Endothelial cell of umbilical vein (primary cell): Measurements from ENCODE around the gene ATAD5. TPM values are rescaled to one million over a fixed set of nuclear protein-coding genes. Genes with fewer than 3 reads are reported as not detected.

Experiments used
- BruUV-seq: library from RNA; stranded (reverse); fragments of 400-500 nt; replicated peaks from 2 replicates; lab custom pipeline; 2021; lab: Mats Ljungman, UMichigan
- CTCF ChIA-PET: fragments of 300-600, 350-600 bp; sonication (Branson Sonifier 250); formaldehyde crosslinking; loops from one replicate; lab custom pipeline; 2021; ENCODE audit warnings: antibody characterized with exemption, inconsistent platforms; lab: Charles Lee
- POLR2A ChIA-PET: fragments of 300-600, 350-600 bp; sonication (Branson Sonifier 250); formaldehyde crosslinking; loops from one replicate; lab custom pipeline; 2021; ENCODE audit warnings: antibody characterized with exemption, inconsistent platforms; lab: Charles Lee
- DNase-seq: peaks from one replicate; pipeline ENCODE4 v3.0.0-alpha.2; 2011; ENCODE audit warnings: low read depth, low spot score
- FAIRE-seq: peaks from 2 replicates; lab custom pipeline; 2011; peaks lifted over from hg19 to GRCh38; lab: Jason Lieb, UNC
- H2AFZ ChIP-seq: 2 replicates; pipeline ENCODE4 v1.6.0; 2012; ENCODE audit warnings: low read depth, low read length, control low read depth, inconsistent platforms
- H3K27ac ChIP-seq: 2 replicates; pipeline ENCODE4 v1.5.1; 2011; ENCODE audit warnings: low read depth, mild to moderate bottlenecking, control low read depth, low read length, moderate library complexity; ENCODE audit not compliant: insufficient read depth
- H3K27me3 ChIP-seq, 2 experiments: 2 replicates each; pipeline versions ENCODE4 v1.6.0 to v1.6.1; 2011; ENCODE audit warnings: low read length in 2 of 2, mixed read lengths in 1 of 2; ENCODE audit not compliant: control insufficient read depth in 2 of 2, insufficient read depth in 2 of 2
- H3K36me3 ChIP-seq, 2 experiments: 2 replicates in 1 of 2; 3 replicates in 1 of 2; pipeline ENCODE4 v1.5.1; 2011; ENCODE audit warnings: low read length in 2 of 2, mild to moderate bottlenecking in 1 of 2, moderate library complexity in 1 of 2; ENCODE audit not compliant: control insufficient read depth in 2 of 2, insufficient read depth in 2 of 2; ENCODE audit errors: extremely low read depth in 1 of 2
- H3K4me1 ChIP-seq: 3 replicates; pipeline ENCODE4 v1.5.1; 2011; ENCODE audit warnings: mild to moderate bottlenecking, low read length; ENCODE audit not compliant: control insufficient read depth, insufficient read depth; ENCODE audit errors: extremely low read depth
- H3K4me2 ChIP-seq: 2 replicates; pipeline ENCODE4 v1.6.1; 2011; ENCODE audit warnings: low read length, control low read depth, mixed read lengths; ENCODE audit not compliant: insufficient read depth
- H3K4me3 ChIP-seq, 3 experiments: fragments of 200-600 bp in 1 of 3; sonication (generic), shearing (Covaris generic) in 1 of 3; replicated peaks in 1 of 3; 2 replicates each; pipeline ENCODE4 v1.5.1; 2011 to 2016; ENCODE audit warnings: control low read depth in 3 of 3, low read length in 3 of 3, mild to moderate bottlenecking in 2 of 3, inconsistent platforms in 1 of 3, low read depth in 1 of 3, moderate library complexity in 1 of 3; ENCODE audit not compliant: insufficient read depth in 1 of 3
- H3K79me2 ChIP-seq: 2 replicates; pipeline ENCODE4 v1.6.0; 2012; ENCODE audit warnings: low read length, inconsistent platforms; ENCODE audit not compliant: control insufficient read depth, insufficient read depth
- H3K9ac ChIP-seq: replicated peaks from 2 replicates; pipeline ENCODE3; 2011; ENCODE audit warnings: low read length, control low read depth; ENCODE audit not compliant: insufficient read depth; ENCODE audit errors: extremely low read depth
- H3K9me1 ChIP-seq: replicated peaks from 3 replicates; pipeline ENCODE4 v1.6.0; 2011; ENCODE audit warnings: mild to moderate bottlenecking, low read length; ENCODE audit not compliant: control insufficient read depth, insufficient read depth; ENCODE audit errors: extremely low read depth
- H3K9me3 ChIP-seq: replicated peaks from 2 replicates; pipeline ENCODE4 v1.5.1; 2012; ENCODE audit warnings: low read length, inconsistent platforms; ENCODE audit not compliant: control insufficient read depth, insufficient read depth
- H4K20me1 ChIP-seq: replicated peaks from 2 replicates; pipeline ENCODE3; 2011; ENCODE audit warnings: mild to moderate bottlenecking, low read length; ENCODE audit not compliant: control insufficient read depth, insufficient read depth; ENCODE audit errors: extremely low read depth
- CTCF ChIP-seq, 2 donors: IDR thresholded peaks; 1 replicate in 1 of 2; 2 replicates in 1 of 2; pipeline ENCODE4 v1.5.1; 2011; ENCODE audit warnings: low read length in 2 of 2, mild to moderate bottlenecking in 2 of 2, moderate library complexity in 2 of 2, control low read depth in 1 of 2, inconsistent platforms in 1 of 2, low read depth in 1 of 2; ENCODE audit not compliant: insufficient read depth in 1 of 2; ENCODE audit errors: extremely low read depth in 1 of 2
- EZH2 ChIP-seq: IDR thresholded peaks from 2 replicates; pipeline ENCODE4 v1.6.1; 2012; ENCODE audit warnings: borderline replicate concordance, low read depth, mild to moderate bottlenecking, moderate library complexity, low read length, inconsistent platforms; ENCODE audit not compliant: severe bottlenecking
- FOS ChIP-seq: IDR thresholded peaks from 2 replicates; pipeline ENCODE4 v1.6.1; 2011; ENCODE audit warnings: mild to moderate bottlenecking, low read length, moderate library complexity, borderline replicate concordance; ENCODE audit not compliant: insufficient read depth
- GATA2 ChIP-seq: IDR thresholded peaks from 2 replicates; pipeline ENCODE4 v1.7.0; 2011; ENCODE audit warnings: low read depth, mild to moderate bottlenecking, moderate library complexity, mixed read lengths, low read length; ENCODE audit not compliant: insufficient read length, insufficient read depth
- JUN ChIP-seq: IDR thresholded peaks from 2 replicates; pipeline ENCODE4 v1.6.1; 2011; ENCODE audit warnings: borderline replicate concordance, low read depth; ENCODE audit not compliant: insufficient read length, insufficient read depth
- MYC ChIP-seq: IDR thresholded peaks from one replicate; pipeline ENCODE4 v1.6.1; 2011; ENCODE audit warnings: mild to moderate bottlenecking, low read depth, low read length
- POLR2A ChIP-seq: IDR thresholded peaks from 2 replicates; pipeline ENCODE4 v1.6.1; 2012; ENCODE audit warnings: low read depth, mild to moderate bottlenecking, control low read depth, low read length
- POLR2AphosphoS5 ChIP-seq: IDR thresholded peaks from 2 replicates; pipeline ENCODE4 v1.6.1; 2012; ENCODE audit warnings: low read depth, mild to moderate bottlenecking, control low read depth, low read length, moderate library complexity; ENCODE audit not compliant: insufficient read depth
- dilution Hi-C: fragments of 300-500 bp; cut with MboI; formaldehyde crosslinking; loops from one replicate; pipeline ENCODE4 v1.15.0; 2019; ENCODE audit warnings: low sequenced_read_pairs; ENCODE audit not compliant: extremely low pct_ligation_motif_present
- intact Hi-C: fragments of 100-400 bp; cut with micrococcal nuclease; formaldehyde crosslinking; loops from one replicate; pipeline ENCODE4 v1.10.0; 2022
- polyA plus RNA-seq, 4 experiments: library from polyadenylated mRNA; depleted of rRNA in 3 of 4; stranded (reverse) in 3 of 4; unstranded in 1 of 4; fragments of >200 nt; gene quantifications; 2 replicates each; pipeline versions ENCODE4 v1.2.1 to v1.2.3, GENCODE V29; 2011 to 2012; ENCODE audit warnings: missing spikeins in 1 of 4
- total RNA-seq: library from RNA; stranded (reverse); gene quantifications from 2 replicates; pipeline ENCODE4 v1.2.3, GENCODE V29; 2021
- TF ChIP-seq, protein P1 (sequence below): IDR thresholded peaks from 2 replicates; pipeline ENCODE4 v1.6.1; 2011; ENCODE audit not compliant: insufficient read depth, insufficient read length

ATAD5 gene
- total and polyA plus RNA-seq, 2 donors (not counting 3 experiments of a cell fraction or from before 2014, with no cell fraction given): 0.80 to 9.4 TPM

- Histone ChIP-seq H3K4me2 (peak overlapping the region; percentile 84), H3K36me3 (no peaks in the 10 kb centered on the region), H3K79me2 (peaks cover 27% of the 10 kb centered on the region), H3K4me3 (peak overlapping the region; percentile 62 to 72 (median 67)), H3K27ac (peak overlapping the region; percentile 60), H2AFZ (peak overlapping the region; percentile 93), H3K9me3 (no peaks in the 10 kb centered on the region), H3K9me1 (no peaks in the 10 kb centered on the region), H3K4me1 (peaks cover 15% of the 10 kb centered on the region), H3K27me3 (no peaks in the 10 kb centered on the region), H3K9ac (peak overlapping the region; percentile 91), H4K20me1 (no peaks in the 10 kb centered on the region)
- ChIA-PET CTCF (no interaction called here), POLR2A (no interaction called here)
- TF ChIP-seq POLR2AphosphoS5: no peak
- TF ChIP-seq JUN: no peak
- no peak for TF ChIP-seq EZH2
- TF ChIP-seq MYC: no peak
- no peak for TF ChIP-seq POLR2A
- TF ChIP-seq, protein P1, sequence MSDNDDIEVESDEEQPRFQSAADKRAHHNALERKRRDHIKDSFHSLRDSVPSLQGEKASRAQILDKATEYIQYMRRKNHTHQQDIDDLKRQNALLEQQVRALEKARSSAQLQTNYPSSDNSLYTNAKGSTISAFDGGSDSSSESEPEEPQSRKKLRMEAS: no peak
- no peak for TF ChIP-seq FOS
- TF ChIP-seq CTCF (IDR thresholded peaks at IDR 0.05; ENCODE audit: extremely low read depth in 1 of 2, insufficient read depth in 1 of 2, low read depth in 1 of 2, low read length in 2 of 2): no peak
- TF ChIP-seq GATA2: no peak
- dilution Hi-C loops (no loop called here), intact Hi-C loops (no loop called here)
- FAIRE-seq (no peak), DNase-seq (peak; percentile 19)
- BruUV-seq: no TSS peak
These were observed 815 bp downstream of the ATAD5 start for GRCh38 chr17:30832438-30833124.
